ENCODE results near the gene ZRANB1. TPM values are rescaled to one million over a fixed set of nuclear protein-coding genes. Genes with fewer than 3 reads are reported as not detected.

The ZRANB1 gene
- total and polyA plus RNA-seq, 2 donors (not counting 1 experiment from before 2014, with no cell fraction given): 26.5 to 39.3 TPM

DNA sequence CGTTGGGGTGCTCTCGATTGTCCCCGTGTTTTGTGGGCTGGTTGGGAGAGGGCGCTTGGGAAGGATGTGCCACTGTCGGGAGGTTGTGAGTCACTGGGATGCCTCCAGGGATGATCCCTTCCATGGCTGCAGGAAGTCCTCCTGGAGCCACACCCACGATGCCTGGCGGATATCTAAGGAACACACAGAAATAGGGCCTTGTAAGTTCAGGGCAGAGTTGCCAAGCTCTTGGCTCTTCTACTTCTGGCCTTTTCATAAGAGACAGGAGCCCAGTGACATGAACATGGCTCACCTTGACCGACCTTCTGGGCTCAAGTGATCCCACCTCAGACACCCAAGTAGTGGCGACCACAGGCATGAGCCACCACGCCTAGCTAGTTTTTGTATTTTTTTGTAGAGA, 47.6 kb downstream of the ZRANB1 start:
- Histone ChIP-seq H3K9ac (ENCODE audit: insufficient read depth, low read length) (no peak overlapping the region), H3K36me3 (ENCODE audit: control insufficient read depth, insufficient read depth, low read length) (peaks cover 17% of the 10 kb centered on the region), H3K4me2 (ENCODE audit: extremely low read depth, insufficient read depth, low read length) (no peak overlapping the region), H3K4me3 (replicated peaks in 1 of 4; ENCODE audit: control extremely low read depth in 1 of 4, insufficient read depth in 1 of 4, low read depth in 3 of 4, low read length in 4 of 4) (no peak overlapping the region), H2AFZ (ENCODE audit: low read length) (no peak overlapping the region), H4K20me1 (ENCODE audit: control insufficient read depth, extremely low read depth, insufficient read depth, low read length) (no peaks in the 10 kb centered on the region), H3K9me3 (ENCODE audit: control insufficient read depth, insufficient read depth, low read depth, low read length) (no peaks in the 10 kb centered on the region), H3K27me3 (ENCODE audit: control insufficient read depth, insufficient read depth, low read length) (no peaks in the 10 kb centered on the region), H3K4me1 (ENCODE audit: control insufficient read depth, extremely low read depth, insufficient read depth, low read length) (no peaks in the 10 kb centered on the region), H3K79me2 (ENCODE audit: control insufficient read depth, insufficient read depth, low read length) (no peaks in the 10 kb centered on the region), H3K27ac (ENCODE audit: insufficient read depth, low read length) (no peak overlapping the region)
- DNase-seq (ENCODE audit: low read depth in 2 of 2): no peak
- no peak for TF ChIP-seq EZH2 (IDR thresholded peaks at IDR 0.05; ENCODE audit: low read length, missing control alignments)
- TF ChIP-seq, protein P1, sequence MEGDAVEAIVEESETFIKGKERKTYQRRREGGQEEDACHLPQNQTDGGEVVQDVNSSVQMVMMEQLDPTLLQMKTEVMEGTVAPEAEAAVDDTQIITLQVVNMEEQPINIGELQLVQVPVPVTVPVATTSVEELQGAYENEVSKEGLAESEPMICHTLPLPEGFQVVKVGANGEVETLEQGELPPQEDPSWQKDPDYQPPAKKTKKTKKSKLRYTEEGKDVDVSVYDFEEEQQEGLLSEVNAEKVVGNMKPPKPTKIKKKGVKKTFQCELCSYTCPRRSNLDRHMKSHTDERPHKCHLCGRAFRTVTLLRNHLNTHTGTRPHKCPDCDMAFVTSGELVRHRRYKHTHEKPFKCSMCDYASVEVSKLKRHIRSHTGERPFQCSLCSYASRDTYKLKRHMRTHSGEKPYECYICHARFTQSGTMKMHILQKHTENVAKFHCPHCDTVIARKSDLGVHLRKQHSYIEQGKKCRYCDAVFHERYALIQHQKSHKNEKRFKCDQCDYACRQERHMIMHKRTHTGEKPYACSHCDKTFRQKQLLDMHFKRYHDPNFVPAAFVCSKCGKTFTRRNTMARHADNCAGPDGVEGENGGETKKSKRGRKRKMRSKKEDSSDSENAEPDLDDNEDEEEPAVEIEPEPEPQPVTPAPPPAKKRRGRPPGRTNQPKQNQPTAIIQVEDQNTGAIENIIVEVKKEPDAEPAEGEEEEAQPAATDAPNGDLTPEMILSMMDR (conservative IDR thresholded peaks at IDR 0.05 in 1 of 2, IDR thresholded peaks at IDR 0.05 in 1 of 2; ENCODE audit: low read depth in 1 of 2, low read length in 2 of 2): no peak

GRCh38 chr10:124990671-124991625, 49.0 kb downstream of the ZRANB1 start:
- no peaks in the 10 kb centered on the region for H4K20me1 ChIP-seq (ENCODE audit: control insufficient read depth, extremely low read depth, insufficient read depth, low read length)
- no peaks in the 10 kb centered on the region for H3K9me3 ChIP-seq (ENCODE audit: control insufficient read depth, insufficient read depth, low read depth, low read length)
- H3K4me2 ChIP-seq (ENCODE audit: extremely low read depth, insufficient read depth, low read length): no peak overlapping the region
- no peak for TF ChIP-seq EZH2 (IDR thresholded peaks at IDR 0.05; ENCODE audit: low read length, missing control alignments)
- TF ChIP-seq, protein P1 (conservative IDR thresholded peaks at IDR 0.05 in 1 of 2, IDR thresholded peaks at IDR 0.05 in 1 of 2; ENCODE audit: low read depth in 1 of 2, low read length in 2 of 2): no peak
- H3K79me2 ChIP-seq (ENCODE audit: control insufficient read depth, insufficient read depth, low read length): no peaks in the 10 kb centered on the region
- peaks cover 21% of the 10 kb centered on the region for H3K36me3 ChIP-seq (ENCODE audit: control insufficient read depth, insufficient read depth, low read length)
- H3K27ac ChIP-seq (ENCODE audit: insufficient read depth, low read length): no peak overlapping the region
- H2AFZ ChIP-seq (ENCODE audit: low read length): no peak overlapping the region
- no peak for DNase-seq (ENCODE audit: low read depth in 2 of 2)
- no peak overlapping the region for H3K9ac ChIP-seq (ENCODE audit: insufficient read depth, low read length)
- H3K4me3 ChIP-seq (replicated peaks in 1 of 4; ENCODE audit: control extremely low read depth in 1 of 4, insufficient read depth in 1 of 4, low read depth in 3 of 4, low read length in 4 of 4): no peak overlapping the region
- no peaks in the 10 kb centered on the region for H3K4me1 ChIP-seq (ENCODE audit: control insufficient read depth, extremely low read depth, insufficient read depth, low read length)
- H3K27me3 ChIP-seq (ENCODE audit: control insufficient read depth, insufficient read depth, low read length): no peaks in the 10 kb centered on the region

DNA sequence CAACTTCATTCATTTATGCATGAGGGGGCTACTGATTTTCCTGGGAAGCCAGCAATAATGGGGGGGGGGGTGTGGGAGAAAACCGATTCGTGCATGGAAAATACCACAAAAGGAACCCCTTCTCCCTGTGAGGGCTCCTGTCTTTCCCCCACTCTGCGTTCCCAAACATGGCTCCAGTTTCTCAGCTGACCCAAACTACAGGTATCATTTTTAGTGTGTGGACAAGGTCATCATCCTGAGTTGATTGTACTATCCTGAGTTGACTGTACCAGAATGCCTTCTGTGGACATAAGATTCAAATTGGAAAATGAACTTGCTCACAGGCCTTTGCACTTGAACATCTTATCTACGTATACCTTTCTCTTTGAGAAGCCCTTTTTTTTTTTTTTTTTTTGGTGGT, 49.9 kb downstream of the ZRANB1 start:
- H3K79me2 ChIP-seq (ENCODE audit: control insufficient read depth, insufficient read depth, low read length): no peaks in the 10 kb centered on the region
- H3K27ac ChIP-seq (ENCODE audit: insufficient read depth, low read length): no peak overlapping the region
- H3K4me1 ChIP-seq (ENCODE audit: control insufficient read depth, extremely low read depth, insufficient read depth, low read length): no peaks in the 10 kb centered on the region
- no peak overlapping the region for H3K4me3 ChIP-seq (replicated peaks in 1 of 4; ENCODE audit: control extremely low read depth in 1 of 4, insufficient read depth in 1 of 4, low read depth in 3 of 4, low read length in 4 of 4)
- peaks cover 25% of the 10 kb centered on the region for H3K36me3 ChIP-seq (ENCODE audit: control insufficient read depth, insufficient read depth, low read length)
- H2AFZ ChIP-seq (ENCODE audit: low read length): no peak overlapping the region
- no peaks in the 10 kb centered on the region for H4K20me1 ChIP-seq (ENCODE audit: control insufficient read depth, extremely low read depth, insufficient read depth, low read length)
- TF ChIP-seq, protein P1 (conservative IDR thresholded peaks at IDR 0.05 in 1 of 2, IDR thresholded peaks at IDR 0.05 in 1 of 2; ENCODE audit: low read depth in 1 of 2, low read length in 2 of 2): no peak
- no peak for TF ChIP-seq EZH2 (IDR thresholded peaks at IDR 0.05; ENCODE audit: low read length, missing control alignments)
- no peaks in the 10 kb centered on the region for H3K9me3 ChIP-seq (ENCODE audit: control insufficient read depth, insufficient read depth, low read depth, low read length)
- no peak overlapping the region for H3K9ac ChIP-seq (ENCODE audit: insufficient read depth, low read length)
- DNase-seq (ENCODE audit: low read depth in 2 of 2): no peak
- no peak overlapping the region for H3K4me2 ChIP-seq (ENCODE audit: extremely low read depth, insufficient read depth, low read length)
- no peaks in the 10 kb centered on the region for H3K27me3 ChIP-seq (ENCODE audit: control insufficient read depth, insufficient read depth, low read length)

Measured in fibroblast of lung (primary cell).